Activated effector memory CD4-positive, alpha-beta T cell treated with Interleukin-2 at 50 U/mL for 16 hours (primary cell): ENCODE results near the gene CHN1.

Source experiments
- DNase-seq: peaks from one replicate; pipeline ENCODE4 v3.0.0-alpha.2; 2020

Gene CHN1

GRCh38 chr2:174924061-174924693 lies 81.0 kb downstream of the CHN1 start:
- DNase-seq, result no peak

- DNase-seq, result no peak
Measured at GRCh38 chr2:174919947-174920595, 85.1 kb downstream of the CHN1 start.

DNA sequence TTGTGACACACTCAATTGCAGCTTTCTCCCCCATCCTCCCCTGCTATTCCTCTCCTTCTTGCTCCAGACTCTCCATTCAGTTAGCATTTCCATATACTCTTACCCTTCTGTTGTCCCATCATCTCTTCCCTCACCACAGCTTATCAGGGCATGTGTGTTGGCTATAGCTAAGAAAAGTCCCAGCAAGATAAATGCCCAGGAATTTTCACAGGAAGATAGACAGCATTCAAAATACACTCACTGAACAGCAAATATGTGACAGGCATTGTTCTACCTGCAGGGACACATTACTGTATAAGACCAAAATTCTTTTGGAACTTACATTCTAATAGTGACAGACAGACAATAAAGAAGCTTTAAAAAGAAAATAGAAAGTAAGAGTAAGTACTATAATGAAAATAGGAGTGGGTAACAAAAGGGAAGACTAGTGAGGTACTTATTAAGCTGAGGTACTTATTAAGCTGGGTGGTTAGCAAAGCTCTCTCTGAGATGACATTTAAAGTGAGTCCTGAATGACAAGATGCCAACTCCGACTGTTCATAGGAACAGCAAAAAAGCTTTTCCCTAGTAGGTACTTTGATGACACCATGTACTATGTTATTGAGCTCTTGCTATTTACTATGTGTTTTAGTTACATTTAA lies 86.2 kb downstream of the CHN1 start:
- no peak for DNase-seq

- no peak for DNase-seq
Measured at GRCh38 chr2:174916270-174916930, 88.8 kb downstream of the CHN1 start.

DNA sequence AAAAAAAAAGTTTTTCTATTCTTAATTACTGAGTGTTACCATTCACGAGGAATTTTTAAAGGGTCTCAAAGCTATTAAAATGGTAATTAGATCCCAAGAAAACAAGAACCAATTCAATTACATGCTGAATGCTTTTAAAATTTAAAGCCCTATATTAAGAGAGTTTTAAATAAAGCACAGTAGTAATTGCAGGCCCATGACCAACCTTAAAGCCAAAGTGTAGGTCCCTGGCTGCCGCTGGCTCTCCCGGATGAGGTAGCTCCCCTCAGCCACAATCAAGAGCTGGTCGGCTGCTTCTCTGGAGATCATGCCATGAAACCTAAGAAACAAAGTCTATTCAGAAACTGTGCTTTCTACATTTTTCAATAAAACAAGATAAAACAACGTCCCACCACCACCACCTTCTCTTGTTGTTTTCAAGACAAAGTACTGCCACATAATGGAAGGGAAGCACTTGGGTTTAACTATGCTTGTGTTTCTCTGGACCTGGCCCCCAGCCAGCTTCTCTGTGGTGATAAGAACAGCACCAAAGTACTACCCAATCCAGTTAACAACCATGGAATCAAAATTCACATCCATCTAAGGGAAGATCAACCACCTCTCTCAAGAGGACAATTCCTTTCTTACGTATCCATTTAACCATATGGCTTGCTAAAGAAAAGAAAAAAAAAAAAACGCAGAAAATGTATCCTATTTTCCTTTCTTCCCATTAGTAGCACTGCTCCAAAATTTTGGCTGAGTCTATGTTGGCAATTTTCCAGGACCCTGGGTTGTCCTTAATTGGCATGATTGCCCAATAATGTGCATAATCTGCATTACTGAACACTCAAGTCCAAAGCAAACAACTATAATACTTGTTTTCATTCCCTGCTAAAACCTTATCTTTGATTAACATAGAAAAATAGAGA lies 90.1 kb downstream of the CHN1 start:
- DNase-seq, result no peak

GRCh38 chr2:174908284-174908683 lies 96.9 kb downstream of the CHN1 start:
- DNase-seq, result no peak

- no peak for DNase-seq
Measured at GRCh38 chr2:174903264-174903556, 102.0 kb downstream of the CHN1 start.

DNA sequence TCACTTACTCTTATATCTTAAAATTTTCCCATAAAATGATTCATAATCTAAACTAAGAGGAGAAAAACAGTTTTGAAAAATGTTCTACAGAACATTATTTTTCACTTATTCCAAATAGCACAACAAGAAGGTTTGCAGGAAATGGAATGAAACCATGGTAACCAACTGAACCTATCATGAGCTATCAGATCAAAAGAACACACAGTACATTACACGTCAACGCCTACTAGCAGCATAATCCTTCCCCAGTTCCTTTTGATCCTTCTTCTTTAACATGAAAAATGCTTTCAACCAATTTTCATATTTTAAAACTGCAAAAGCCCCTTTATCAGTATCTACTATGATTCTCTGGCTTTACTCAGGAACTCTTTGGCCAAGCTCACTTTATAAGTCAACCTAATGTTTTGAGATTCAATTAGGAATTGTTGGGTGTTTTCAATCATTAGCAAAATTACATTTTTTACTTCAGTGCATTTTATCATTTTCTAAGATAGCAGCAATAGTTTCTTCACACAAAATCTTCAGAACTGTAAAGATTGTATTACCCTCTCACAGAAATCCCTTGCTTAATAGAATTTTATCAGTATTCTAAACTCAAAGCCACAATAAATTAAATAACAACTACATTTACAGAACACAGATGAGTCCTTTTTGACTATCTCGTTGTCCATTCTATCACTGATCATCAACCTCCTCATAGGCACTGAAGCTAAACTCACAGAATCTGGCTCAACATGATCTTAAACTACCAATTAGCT lies 102.5 kb downstream of the CHN1 start:
- DNase-seq, result no peak

DNA sequence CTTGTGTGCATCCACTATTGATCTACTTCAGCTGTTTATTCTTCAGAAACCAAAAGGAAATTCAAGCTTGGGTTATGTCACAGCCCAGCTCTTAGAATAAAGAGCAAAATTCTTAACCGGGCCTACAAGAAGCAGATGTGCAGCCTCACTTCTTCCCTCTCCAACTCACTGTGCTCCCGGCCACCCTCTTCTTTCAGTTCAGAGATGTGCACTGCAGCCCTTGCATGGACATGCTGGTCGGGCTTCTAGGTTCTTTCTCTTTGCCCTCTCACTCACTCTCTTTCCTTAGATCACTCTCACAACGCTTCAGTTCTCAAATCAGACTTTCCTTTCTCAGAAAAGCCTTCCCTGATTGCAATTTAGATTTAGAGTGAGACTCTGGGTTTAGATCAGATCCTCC lies 104.1 kb downstream of the CHN1 start:
- no peak for DNase-seq

- DNase-seq, result no peak
Measured at GRCh38 chr2:174897286-174897685, 107.9 kb downstream of the CHN1 start.

DNA sequence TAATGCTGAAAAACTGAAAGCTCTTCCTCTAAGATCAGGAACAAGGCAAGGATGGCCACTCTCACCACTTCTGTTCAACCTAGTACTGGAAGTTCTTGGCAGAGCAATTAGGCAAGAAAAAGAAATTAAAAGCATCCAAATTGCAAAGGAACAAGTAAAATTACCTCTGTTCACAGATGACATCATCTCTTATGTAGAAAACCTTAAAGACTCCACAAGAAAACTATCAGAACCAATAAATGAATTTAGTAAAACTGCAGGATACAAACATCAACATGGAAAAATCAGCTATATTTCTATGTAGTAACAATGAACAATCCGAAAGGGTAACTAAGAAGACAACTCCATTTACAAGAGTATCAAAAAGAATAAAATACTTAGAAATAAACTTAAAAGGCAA lies 112.2 kb downstream of the CHN1 start:
- no peak for DNase-seq

DNA sequence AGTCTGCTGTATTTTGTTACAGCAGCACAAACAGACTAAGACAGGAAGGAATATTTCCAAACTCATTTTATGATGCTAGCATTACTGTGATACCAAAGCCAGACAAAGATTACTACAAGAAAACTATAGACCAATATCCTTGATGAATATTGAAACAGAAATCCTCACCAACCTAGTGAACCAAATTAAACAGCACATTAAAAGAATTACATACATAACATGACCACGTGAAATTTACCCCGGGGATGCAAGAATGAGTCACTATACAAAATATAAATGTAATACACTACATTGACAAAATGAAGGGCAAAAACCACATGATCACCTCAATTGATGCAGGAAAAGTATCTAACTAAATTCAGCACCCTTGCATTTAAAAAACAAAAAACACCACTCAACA lies 112.6 kb downstream of the CHN1 start:
- no peak for DNase-seq

DNA sequence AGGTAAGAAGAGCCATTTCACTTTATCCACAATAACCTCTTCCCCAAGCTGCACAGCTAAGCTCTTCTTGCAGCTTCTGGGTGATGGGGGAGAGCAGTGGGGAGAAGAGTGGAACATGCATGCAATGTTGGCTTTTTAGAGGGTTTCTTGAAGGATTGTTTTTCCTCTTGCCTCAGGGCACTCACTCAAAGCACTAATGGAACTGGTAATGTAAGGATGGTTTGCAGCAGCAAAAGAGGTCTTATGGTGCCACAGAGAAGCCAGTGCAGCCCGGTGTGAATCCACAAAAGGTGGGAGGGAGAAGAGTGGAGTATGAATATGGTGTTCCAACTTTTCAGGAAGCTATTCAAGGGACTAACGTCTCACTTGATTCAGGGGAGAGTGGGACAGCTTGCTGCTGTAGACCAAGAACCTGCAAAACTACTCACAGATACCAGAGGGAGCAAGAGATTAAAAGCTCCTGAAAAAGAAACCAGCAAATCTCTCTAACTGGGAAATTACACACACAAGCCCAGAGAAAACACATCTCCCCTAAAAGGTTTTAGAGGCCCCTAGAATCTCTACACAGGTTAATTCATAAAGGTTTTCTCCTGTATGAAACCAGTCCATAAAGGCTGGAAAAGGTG lies 116.4 kb downstream of the CHN1 start:
- DNase-seq, result no peak

GRCh38 chr2:174888146-174888545 lies 117.0 kb downstream of the CHN1 start:
- DNase-seq, result no peak

DNA sequence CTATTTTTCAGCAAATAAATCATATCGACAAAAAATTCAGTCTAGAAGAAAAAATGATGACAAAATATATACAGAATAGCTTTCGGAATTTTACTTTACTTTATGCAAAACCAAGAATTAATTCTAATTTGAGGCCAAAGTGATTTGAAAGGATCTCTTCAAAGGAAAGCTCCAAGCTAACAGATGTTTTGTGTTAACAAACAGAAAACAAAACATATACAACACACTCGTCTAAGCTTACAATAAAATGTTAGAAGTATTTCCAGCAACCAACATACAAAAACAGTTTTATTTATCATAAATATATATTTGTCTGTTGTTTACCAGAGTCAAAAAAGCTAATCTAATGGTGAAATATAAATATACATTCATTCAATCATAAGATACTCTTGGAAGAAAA lies 122.8 kb downstream of the CHN1 start:
- DNase-seq, result no peak

- no peak for DNase-seq
Measured at GRCh38 chr2:174881678-174882077, 123.5 kb downstream of the CHN1 start.

- no peak for DNase-seq
Measured at GRCh38 chr2:174878537-174879147, 126.5 kb downstream of the CHN1 start.

GRCh38 chr2:174877751-174878150 lies 127.4 kb downstream of the CHN1 start:
- DNase-seq, result no peak

DNA sequence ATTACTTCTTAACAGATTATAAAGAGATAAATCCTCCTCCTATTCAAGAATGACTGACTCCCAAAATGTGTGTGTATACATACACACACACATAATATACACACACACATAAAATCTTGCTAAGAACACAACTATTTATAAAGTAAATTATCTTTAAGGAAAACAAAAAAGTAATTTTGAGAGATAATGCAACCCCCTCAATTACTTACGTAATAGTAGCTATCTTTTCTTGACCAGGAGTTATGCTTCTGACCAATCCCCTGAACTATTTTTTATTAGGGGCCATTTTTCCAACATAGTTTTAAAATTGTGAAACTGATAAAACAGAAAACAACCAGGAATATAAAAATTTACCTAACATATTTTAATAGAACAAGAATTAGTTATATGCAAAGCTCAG lies 127.9 kb downstream of the CHN1 start:
- DNase-seq, result no peak

- no peak for DNase-seq
Measured at GRCh38 chr2:174874085-174874484, 131.1 kb downstream of the CHN1 start.

DNA sequence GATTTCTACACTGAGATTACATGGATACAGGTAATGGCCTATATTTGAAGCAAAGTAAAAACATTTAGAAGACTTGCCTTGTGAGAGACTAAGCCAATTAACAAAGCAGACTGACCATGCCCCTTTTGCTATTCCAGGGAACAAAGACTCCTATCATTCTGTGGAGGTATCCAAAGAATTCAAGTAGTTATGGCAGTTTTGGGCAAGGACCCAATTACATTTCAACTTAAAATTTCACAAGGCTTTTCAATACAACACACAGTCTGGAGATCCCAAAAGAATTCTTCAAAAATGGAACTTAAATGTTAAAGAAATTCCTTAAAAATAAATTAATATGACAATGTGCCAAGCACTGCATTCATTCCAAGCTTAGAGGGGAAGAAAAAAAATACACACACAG lies 131.7 kb downstream of the CHN1 start:
- no peak for DNase-seq
